ENCODE measurements around the gene EGFL7.

The EGFL7 gene

GRCh38 chr9:136670576-136671253 lies 8.0 kb downstream of the EGFL7 start:
- ChIA-PET CTCF (interaction anchor here (0.7 to 1.7 kb wide), 4 partner anchors 10 to 186 kb away, joined by 3 to 15 read pairs (median 7); no protein-coding TSS in a partner anchor), POLR2A (no interaction called here)
- TF ChIP-seq ARNT (IDR thresholded peaks at IDR 0.05) (no peak), CTBP1 (IDR thresholded peaks at IDR 0.05; ENCODE audit: borderline replicate concordance) (no peak), SP1 (IDR thresholded peaks at IDR 0.05) (no peak), ZNF384 (IDR thresholded peaks at IDR 0.05) (no peak), ELF4 (IDR thresholded peaks at IDR 0.05) (no peak), L3MBTL2 (conservative IDR thresholded peaks at IDR 0.05) (no peak), HDGF (IDR thresholded peaks at IDR 0.05; ENCODE audit: borderline replicate concordance) (no peak), LEF1 (IDR thresholded peaks at IDR 0.05; ENCODE audit: borderline replicate concordance) (no peak), PKNOX1 (IDR thresholded peaks at IDR 0.05) (no peak), FOXM1 (IDR thresholded peaks at IDR 0.05; ENCODE audit: borderline replicate concordance) (no peak), BHLHE40 (IDR thresholded peaks at IDR 0.05; ENCODE audit: borderline replicate concordance) (no peak), FOXA1 (IDR thresholded peaks at IDR 0.05) (no peak), TARDBP (IDR thresholded peaks at IDR 0.05) (no peak), SUZ12 (IDR thresholded peaks at IDR 0.05) (no peak)
- no peak for DNase-seq (ENCODE audit: extremely low spot score)

DNA sequence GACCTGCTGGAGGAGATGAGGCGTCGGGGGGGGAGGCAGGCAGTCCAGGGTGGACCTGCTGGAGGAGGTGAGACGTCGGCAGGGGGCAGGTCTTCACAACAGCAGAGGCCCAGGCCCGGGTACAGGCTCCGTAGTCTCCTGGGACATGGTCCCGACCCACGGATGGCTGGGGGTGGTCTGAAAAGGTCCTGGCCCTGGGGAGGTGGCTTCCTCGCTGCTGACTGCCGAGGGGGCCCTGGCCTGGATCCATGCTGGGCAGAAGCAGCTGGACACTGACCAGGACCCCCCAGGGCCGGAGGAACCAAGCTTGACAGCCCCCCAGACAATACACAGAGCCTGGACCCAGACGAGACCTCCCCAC lies 8.5 kb downstream of the EGFL7 start:
- ChIA-PET POLR2A (interaction anchor here (0.5 kb wide), 1 partner anchor 57 kb away, joined by 4 read pairs; no protein-coding TSS in a partner anchor), CTCF (interaction anchor here (0.7 to 1.9 kb wide), 9 partner anchors 9 to 186 kb away, joined by 3 to 15 read pairs (median 6); partner anchors contain the start of genes AGPAT2 and EGFL7)
- DNase-seq (ENCODE audit: extremely low spot score) = no peak
- TF ChIP-seq CTBP1 (IDR thresholded peaks at IDR 0.05; ENCODE audit: borderline replicate concordance) (no peak), FOXA1 (IDR thresholded peaks at IDR 0.05) (no peak), PKNOX1 (IDR thresholded peaks at IDR 0.05) (no peak), HDGF (IDR thresholded peaks at IDR 0.05; ENCODE audit: borderline replicate concordance) (no peak), SUZ12 (IDR thresholded peaks at IDR 0.05) (no peak), TARDBP (IDR thresholded peaks at IDR 0.05) (no peak)

DNA sequence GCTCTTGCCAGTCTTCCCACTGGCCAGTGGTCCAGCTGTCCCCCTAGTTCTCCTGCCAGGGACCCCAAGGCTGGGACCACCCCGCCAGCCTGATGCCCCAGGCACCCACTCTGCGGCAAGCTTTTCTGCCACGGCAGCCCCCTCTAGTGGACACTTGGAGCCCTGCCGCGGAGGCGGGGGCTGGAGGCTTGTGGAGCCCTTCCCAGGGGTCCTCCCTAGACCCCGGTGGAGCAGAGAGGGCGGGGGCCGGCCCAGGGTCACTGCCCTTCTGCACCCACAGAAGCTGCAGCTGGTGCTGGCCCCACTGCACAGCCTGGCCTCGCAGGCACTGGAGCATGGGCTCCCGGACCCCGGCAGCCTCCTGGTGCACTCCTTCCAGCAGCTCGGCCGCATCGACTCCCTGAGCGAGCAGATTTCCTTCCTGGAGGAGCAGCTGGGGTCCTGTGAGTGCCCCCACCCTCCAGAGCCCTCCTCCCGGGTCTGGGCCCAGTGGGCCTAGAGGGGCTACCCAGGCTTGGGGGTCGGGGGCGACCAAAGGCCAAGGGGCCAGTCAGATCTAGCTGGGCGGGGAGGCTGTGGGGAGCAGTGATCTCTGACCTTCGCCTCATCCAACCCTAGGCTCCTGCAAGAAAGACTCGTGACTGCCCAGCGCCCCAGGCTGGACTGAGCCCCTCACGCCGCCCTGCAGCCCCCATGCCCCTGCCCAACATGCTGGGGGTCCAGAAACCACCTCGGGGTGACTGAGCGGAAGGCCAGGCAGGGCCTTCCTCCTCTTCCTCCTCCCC lies 9.1 kb downstream of the EGFL7 start:
- POLR2A ChIA-PET = interaction anchor here (0.5 kb wide), 1 partner anchor 56 kb away, joined by 4 read pairs; no protein-coding TSS in a partner anchor
- CTCF ChIA-PET = interaction anchor here (0.7 to 1.9 kb wide), 10 partner anchors 9 to 187 kb away, joined by 3 to 15 read pairs (median 6); partner anchors contain the start of genes AGPAT2 and EGFL7
- TF ChIP-seq TARDBP (IDR thresholded peaks at IDR 0.05) (no peak), L3MBTL2 (conservative IDR thresholded peaks at IDR 0.05) (no peak), FOXK2 (IDR thresholded peaks at IDR 0.05) (no peak), ELF4 (IDR thresholded peaks at IDR 0.05) (no peak), PKNOX1 (IDR thresholded peaks at IDR 0.05) (no peak), LEF1 (IDR thresholded peaks at IDR 0.05; ENCODE audit: borderline replicate concordance) (no peak)
- peak; percentile 80 for DNase-seq (ENCODE audit: extremely low spot score)

GRCh38 chr9:136672431-136673087 lies 9.8 kb downstream of the EGFL7 start:
- TF ChIP-seq SUZ12 (IDR thresholded peaks at IDR 0.05) (no peak), LEF1 (IDR thresholded peaks at IDR 0.05; ENCODE audit: borderline replicate concordance) (no peak), FOXM1 (IDR thresholded peaks at IDR 0.05; ENCODE audit: borderline replicate concordance) (no peak), CTBP1 (IDR thresholded peaks at IDR 0.05; ENCODE audit: borderline replicate concordance) (no peak), L3MBTL2 (conservative IDR thresholded peaks at IDR 0.05) (no peak), FOXA1 (IDR thresholded peaks at IDR 0.05) (no peak), PKNOX1 (IDR thresholded peaks at IDR 0.05) (no peak), TARDBP (IDR thresholded peaks at IDR 0.05) (no peak), ZNF384 (IDR thresholded peaks at IDR 0.05) (no peak), FOXK2 (IDR thresholded peaks at IDR 0.05) (no peak), BHLHE40 (IDR thresholded peaks at IDR 0.05; ENCODE audit: borderline replicate concordance) (no peak), ELF4 (IDR thresholded peaks at IDR 0.05) (no peak), HDGF (IDR thresholded peaks at IDR 0.05; ENCODE audit: borderline replicate concordance) (no peak), ARNT (IDR thresholded peaks at IDR 0.05) (no peak), NFRKB (IDR thresholded peaks at IDR 0.05) (no peak), SP1 (IDR thresholded peaks at IDR 0.05) (no peak)
- DNase-seq (ENCODE audit: extremely low spot score) = no peak
- POLR2A ChIA-PET = no interaction called here
- CTCF ChIA-PET = interaction anchor here (1.1 to 1.9 kb wide), 8 partner anchors 9 to 25 kb away, joined by 3 to 15 read pairs (median 7); partner anchors contain the start of genes AGPAT2 and EGFL7

All from HEK293T (cell line).